ENCODE data around the gene DNAJA3. TPM values are rescaled to one million over a fixed set of nuclear protein-coding genes. Genes with fewer than 3 reads are reported as not detected.

DNAJA3 gene
- total RNA-seq, 1 experiment from 2014 or later, result 56.2 TPM

- H3K27ac ChIP-seq (ENCODE audit: insufficient read length, low read depth, low read length), result no peak overlapping the region
- whole genome bisulfite sequencing (ENCODE audit: extremely low coverage, insufficient read length, low lambda C conversion rate), result no CpG with 5 or more reads among the region's 4 CpGs
- no peak overlapping the region for H3T11ph ChIP-seq (ENCODE audit: low read length)
- H3K14ac ChIP-seq (ENCODE audit: insufficient read depth, low read length), result no peak overlapping the region
- no peak overlapping the region for H3K23ac ChIP-seq (ENCODE audit: insufficient read length, low read depth, low read length)
- H2BK120ac ChIP-seq (ENCODE audit: low read depth, low read length, poor library complexity, severe bottlenecking), result no peak overlapping the region
- no peak overlapping the region for H2AFZ ChIP-seq (ENCODE audit: low read length)
- peak overlapping the region in 1 of 3 experiments; percentile 24; a peak in 3 of 7 replicates for H3K27ac Mint-ChIP-seq
- DNase-seq, result no peak
- H3K18ac ChIP-seq (ENCODE audit: insufficient read length, low read depth, low read length), result no peak overlapping the region
- H2BK5ac ChIP-seq (ENCODE audit: insufficient read length, low read length), result no peak overlapping the region
- H3K9me3 ChIP-seq (ENCODE audit: control insufficient read depth, low read depth, low read length), result no peaks in the 10 kb centered on the region
- H3K23me2 ChIP-seq (ENCODE audit: insufficient read length, low read depth, low read length, poor library complexity, severe bottlenecking), result no peaks in the 10 kb centered on the region
- H3K27me3 ChIP-seq (ENCODE audit: insufficient read depth, low read length), result no peaks in the 10 kb centered on the region
- H4K8ac ChIP-seq (replicated peaks; ENCODE audit: insufficient read length, low read depth, low read length), result no peak overlapping the region
- no peak overlapping the region for H4K5ac ChIP-seq (ENCODE audit: insufficient read length, low read depth, low read length)
- no peak for TF ChIP-seq CTCF (conservative IDR thresholded peaks at IDR 0.05)
- H3K36me3 Mint-ChIP-seq (ENCODE audit: insufficient read depth in 1 of 3, low read depth in 3 of 3), result peaks cover 29 to 70% (median 56%) of the 10 kb centered on the region in 3 experiments; a peak in 6 of 7 replicates
- no peaks in the 10 kb centered on the region for H3K79me1 ChIP-seq (ENCODE audit: insufficient read depth, low read depth, low read length, poor library complexity, severe bottlenecking)
- H3K4me1 ChIP-seq (ENCODE audit: insufficient read depth, low read length), result no peaks in the 10 kb centered on the region
- H3K4me1 Mint-ChIP-seq, result no peaks in the 10 kb centered on the region
- no peak overlapping the region for H2BK20ac ChIP-seq (ENCODE audit: low read depth, low read length, poor library complexity, severe bottlenecking)
- no peak overlapping the region for H3K56ac ChIP-seq (ENCODE audit: insufficient read length, low read depth, low read length)
- no peak overlapping the region for H2AK5ac ChIP-seq (ENCODE audit: insufficient read length, low read length)
- no peak overlapping the region for H3K9ac ChIP-seq (ENCODE audit: extremely low read depth, insufficient read length, low read length)
- H2BK15ac ChIP-seq (ENCODE audit: low read depth, low read length), result no peak overlapping the region
- no peak overlapping the region for H4K91ac ChIP-seq (ENCODE audit: insufficient read length, low read depth, low read length)
- no peak overlapping the region for H3K4me2 ChIP-seq (ENCODE audit: insufficient read depth, insufficient read length, low read length)
- no peak overlapping the region for H3K4ac ChIP-seq (ENCODE audit: low read depth, low read length)
- no peaks in the 10 kb centered on the region for H3K27me3 Mint-ChIP-seq (ENCODE audit: low read depth)
- H3K79me2 ChIP-seq (ENCODE audit: insufficient read depth, low read length), result no peaks in the 10 kb centered on the region
- no peaks in the 10 kb centered on the region for H3K9me3 Mint-ChIP-seq
- H2BK12ac ChIP-seq (ENCODE audit: insufficient read length, low read depth, low read length), result no peak overlapping the region
- H4K20me1 ChIP-seq (ENCODE audit: control insufficient read depth, insufficient read depth, insufficient read length), result no peaks in the 10 kb centered on the region
- no peak overlapping the region for H3K4me3 Mint-ChIP-seq
Observed at GRCh38 chr16:4433228-4433627, 7.6 kb downstream of the DNAJA3 start.

Measured in H9 (cell line).